ENCODE data around the gene CLDN24.
A peak's percentile ranks its signal among the peaks of the same experiment; 100 is the strongest.

CLDN24 gene

GRCh38 chr4:183318656-183319055 is 3.6 kb downstream of the CLDN24 start:
- TF ChIP-seq POLR2A (IDR thresholded peaks at IDR 0.05; ENCODE audit: extremely low read depth, insufficient read length) (no peak), MYC (IDR thresholded peaks at IDR 0.05; ENCODE audit: low read depth, low read length) (no peak), MAX (IDR thresholded peaks at IDR 0.05; ENCODE audit: low read depth, low read length) (no peak), CTCF (IDR thresholded peaks at IDR 0.05; ENCODE audit: low read depth, low read length) (no peak)
- peak; percentile 52 for DNase-seq (ENCODE audit: low read depth)
- no peak overlapping the region for H3K4me3 ChIP-seq (ENCODE audit: low read depth, low read length)

- TF ChIP-seq MYC (IDR thresholded peaks at IDR 0.05; ENCODE audit: low read depth, low read length) (no peak), POLR2A (IDR thresholded peaks at IDR 0.05; ENCODE audit: extremely low read depth, insufficient read length) (no peak), CTCF (IDR thresholded peaks at IDR 0.05; ENCODE audit: low read depth, low read length) (no peak), MAX (IDR thresholded peaks at IDR 0.05; ENCODE audit: low read depth, low read length) (no peak)
Observed at GRCh38 chr4:183314806-183315205, 7.4 kb downstream of the CLDN24 start.

GRCh38 chr4:183314336-183314735 is 7.9 kb downstream of the CLDN24 start:
- H3K4me3 ChIP-seq (ENCODE audit: low read depth, low read length), result no peak overlapping the region
- TF ChIP-seq CTCF (IDR thresholded peaks at IDR 0.05; ENCODE audit: low read depth, low read length) (no peak), POLR2A (IDR thresholded peaks at IDR 0.05; ENCODE audit: extremely low read depth, insufficient read length) (no peak), MAX (IDR thresholded peaks at IDR 0.05; ENCODE audit: low read depth, low read length) (no peak), MYC (IDR thresholded peaks at IDR 0.05; ENCODE audit: low read depth, low read length) (no peak)
- no peak for DNase-seq (ENCODE audit: low read depth)

More at GRCh38 chr4:183314806-183315205, 7.4 kb downstream of the CLDN24 start:
- DNase-seq (ENCODE audit: low read depth), result no peak
- H3K4me3 ChIP-seq (ENCODE audit: low read depth, low read length), result no peak overlapping the region

GRCh38 chr4:183312841-183313240 is 9.4 kb downstream of the CLDN24 start:
- no peak overlapping the region for H3K4me3 ChIP-seq (ENCODE audit: low read depth, low read length)
- TF ChIP-seq MYC (IDR thresholded peaks at IDR 0.05; ENCODE audit: low read depth, low read length), result no peak
- TF ChIP-seq MAX (IDR thresholded peaks at IDR 0.05; ENCODE audit: low read depth, low read length), result no peak
- no peak for TF ChIP-seq CTCF (IDR thresholded peaks at IDR 0.05; ENCODE audit: low read depth, low read length)
- no peak for TF ChIP-seq POLR2A (IDR thresholded peaks at IDR 0.05; ENCODE audit: extremely low read depth, insufficient read length)
- DNase-seq (ENCODE audit: low read depth), result no peak

GRCh38 chr4:183306811-183307210 is 15.4 kb downstream of the CLDN24 start:
- DNase-seq (ENCODE audit: low read depth), result no peak
- TF ChIP-seq MYC (IDR thresholded peaks at IDR 0.05; ENCODE audit: low read depth, low read length), result no peak
- no peak for TF ChIP-seq POLR2A (IDR thresholded peaks at IDR 0.05; ENCODE audit: extremely low read depth, insufficient read length)
- no peak for TF ChIP-seq CTCF (IDR thresholded peaks at IDR 0.05; ENCODE audit: low read depth, low read length)
- TF ChIP-seq MAX (IDR thresholded peaks at IDR 0.05; ENCODE audit: low read depth, low read length), result no peak
- no peak overlapping the region for H3K4me3 ChIP-seq (ENCODE audit: low read depth, low read length)

GRCh38 chr4:183304538-183304937 is 17.7 kb downstream of the CLDN24 start:
- TF ChIP-seq POLR2A (IDR thresholded peaks at IDR 0.05; ENCODE audit: extremely low read depth, insufficient read length) (no peak), CTCF (IDR thresholded peaks at IDR 0.05; ENCODE audit: low read depth, low read length) (no peak), MYC (IDR thresholded peaks at IDR 0.05; ENCODE audit: low read depth, low read length) (no peak), MAX (IDR thresholded peaks at IDR 0.05; ENCODE audit: low read depth, low read length) (no peak)
- DNase-seq (ENCODE audit: low read depth), result no peak
- H3K4me3 ChIP-seq (ENCODE audit: low read depth, low read length), result no peak overlapping the region
